Natural killer cell treated with Interleukin-12 subunit alpha and Interleukin-12 subunit beta and Interleukin-15 and Interleukin-18, amount 100 ng/mL, for 72 hours (primary cell): ENCODE data around the gene VPS26C. TPM values are rescaled to one million over a fixed set of nuclear protein-coding genes. Genes with fewer than 3 reads are reported as not detected.
"Not testable (repeated sequence)": the region's sequence is repeated elsewhere in the genome, so short reads cannot be mapped to it uniquely, and the experiment has no call there.

Source experiments
- ATAC-seq, 2 donors: fragments of 150-1000 bp; cut with Tn5 transposase in 1 of 2; sonication (Bioruptor Pico), chemical (Tn5 transposase) in 1 of 2; 2 replicates each; pipeline ENCODE4 v1.10.0; 2021
- DNase-seq: peaks from one replicate; pipeline ENCODE4 v3.0.0; 2022; ENCODE audit warnings: low spot score
- H3K27ac Mint-ChIP-seq, 2 donors: 1 replicate in 1 of 2; 2 replicates in 1 of 2; pipeline ENCODE4 v1.8.0; 2022; ENCODE audit warnings: mixed read lengths in 2 of 2, mild to moderate bottlenecking in 1 of 2, moderate library complexity in 1 of 2
- H3K27me3 Mint-ChIP-seq, 2 donors: 1 replicate in 1 of 2; 2 replicates in 1 of 2; pipeline ENCODE4 v1.8.0; 2022; ENCODE audit warnings: mixed read lengths in 2 of 2
- H3K36me3 Mint-ChIP-seq: one replicate; pipeline ENCODE4 v1.8.0; 2022; ENCODE audit warnings: mixed read lengths
- H3K4me1 Mint-ChIP-seq, 2 donors: 1 replicate in 1 of 2; 2 replicates in 1 of 2; pipeline ENCODE4 v1.8.0; 2022; ENCODE audit warnings: low read depth in 2 of 2, mixed read lengths in 2 of 2, mild to moderate bottlenecking in 1 of 2
- H3K4me3 Mint-ChIP-seq: one replicate; pipeline ENCODE4 v1.8.0; 2022; ENCODE audit warnings: mixed read lengths
- H3K9me3 Mint-ChIP-seq: 2 replicates; pipeline ENCODE4 v1.8.0; 2022; ENCODE audit warnings: mixed read lengths
- total RNA-seq, 2 donors: library from RNA; stranded (reverse); gene quantifications; one replicate each; pipeline ENCODE4 v1.2.3, GENCODE V29; 2022

Gene VPS26C
- total RNA-seq, 2 donors from 2014 or later, result 62.0 to 87.0 TPM

DNA sequence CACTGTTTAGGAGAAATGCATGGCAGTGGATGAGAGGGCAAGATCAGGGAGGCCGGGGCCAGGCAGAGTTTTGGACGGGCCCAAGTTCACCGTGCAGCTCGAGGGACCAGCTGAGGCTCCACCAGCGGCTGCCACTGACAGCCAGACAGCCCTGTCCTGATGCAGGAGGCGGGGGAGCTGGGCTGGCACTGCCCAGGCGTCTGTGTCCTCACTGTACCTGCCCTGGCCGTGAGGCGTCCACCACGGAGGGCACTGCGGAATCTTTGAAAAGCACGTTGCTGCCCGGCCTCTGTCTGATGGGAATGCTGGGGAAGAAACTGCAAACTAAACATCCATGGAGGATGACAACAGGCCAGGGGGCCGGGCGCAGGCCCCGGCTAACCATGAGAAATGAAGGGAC, 35.5 kb downstream of the VPS26C start:
- Mint-ChIP-seq H3K27ac (peak overlapping the region; percentile 13 to 17), H3K36me3 (peaks cover 18% of the 10 kb centered on the region)
- no peak for ATAC-seq

DNA sequence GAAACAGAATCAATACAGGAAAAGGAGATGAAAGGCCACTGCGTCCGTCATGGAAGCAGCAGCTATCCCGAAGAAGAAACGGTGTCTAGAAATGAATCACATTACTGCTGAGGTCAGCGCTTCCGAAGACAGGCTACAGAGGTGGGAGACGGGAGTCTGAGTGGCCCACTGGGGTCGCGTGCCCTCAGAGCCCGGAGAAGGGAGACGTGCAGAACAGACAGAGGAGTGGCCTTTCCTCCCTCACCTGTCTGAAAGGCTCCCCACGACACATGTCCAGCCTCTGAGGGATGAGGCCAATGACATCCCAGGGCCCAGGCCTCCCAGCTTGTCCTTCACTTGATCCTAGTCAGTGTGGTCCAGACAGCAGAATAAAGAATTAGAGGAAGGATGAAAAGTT, 35.9 kb downstream of the VPS26C start:
- Mint-ChIP-seq H3K27me3 (no peaks in the 10 kb centered on the region), H3K4me3 (no peak overlapping the region), H3K27ac (peak overlapping the region; percentile 13 to 17), H3K9me3 (no peaks in the 10 kb centered on the region), H3K4me1 (peaks cover 19 to 23% of the 10 kb centered on the region in 2 donors), H3K36me3 (peaks cover 18% of the 10 kb centered on the region)
- ATAC-seq (no peak), DNase-seq (no peak)

More for the DNA sequence above, 35.5 kb downstream of the VPS26C start:
- DNase-seq, result no peak
- Mint-ChIP-seq H3K27me3 (no peaks in the 10 kb centered on the region), H3K4me3 (no peak overlapping the region), H3K4me1 (peaks cover 20% of the 10 kb centered on the region in 2 donors), H3K9me3 (no peaks in the 10 kb centered on the region)

DNA sequence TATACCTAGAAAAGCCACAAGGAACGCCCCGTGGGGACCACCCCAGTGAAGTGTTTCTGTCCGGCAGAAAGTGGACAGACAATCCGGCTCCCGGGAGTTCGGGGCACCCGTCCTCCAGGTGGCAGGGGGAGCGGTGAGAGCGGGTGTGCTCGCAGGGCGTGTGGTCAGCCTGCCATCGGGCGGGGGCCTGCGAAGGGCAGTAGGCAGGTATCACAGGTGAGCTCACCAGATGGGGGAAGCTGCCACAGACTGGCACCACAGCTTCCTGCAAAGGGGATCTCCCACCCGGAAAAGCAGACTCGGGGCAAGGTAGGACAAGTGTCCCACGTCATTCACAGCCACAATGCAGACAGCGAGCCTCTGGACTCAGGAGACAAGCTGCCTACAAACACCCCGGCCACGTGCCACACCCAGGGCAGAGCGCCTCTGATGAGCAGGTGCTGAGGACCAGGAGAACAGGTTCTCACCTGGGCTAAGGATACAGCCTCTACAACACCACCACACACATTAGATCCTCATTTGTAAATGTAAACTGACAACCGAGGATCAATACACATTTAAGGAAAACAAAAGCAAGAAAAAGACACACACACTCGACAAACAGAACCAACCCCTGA, 36.4 kb downstream of the VPS26C start:
- peak overlapping the region; percentile 13 to 17 for H3K27ac Mint-ChIP-seq
- no peak overlapping the region for H3K4me3 Mint-ChIP-seq
- H3K4me1 Mint-ChIP-seq, result peaks cover 19 to 25% of the 10 kb centered on the region in 2 donors
- no peaks in the 10 kb centered on the region for H3K9me3 Mint-ChIP-seq
- DNase-seq, result no peak
- H3K27me3 Mint-ChIP-seq, result no peaks in the 10 kb centered on the region
- ATAC-seq, result no peak
- H3K36me3 Mint-ChIP-seq, result peaks cover 13% of the 10 kb centered on the region

DNA sequence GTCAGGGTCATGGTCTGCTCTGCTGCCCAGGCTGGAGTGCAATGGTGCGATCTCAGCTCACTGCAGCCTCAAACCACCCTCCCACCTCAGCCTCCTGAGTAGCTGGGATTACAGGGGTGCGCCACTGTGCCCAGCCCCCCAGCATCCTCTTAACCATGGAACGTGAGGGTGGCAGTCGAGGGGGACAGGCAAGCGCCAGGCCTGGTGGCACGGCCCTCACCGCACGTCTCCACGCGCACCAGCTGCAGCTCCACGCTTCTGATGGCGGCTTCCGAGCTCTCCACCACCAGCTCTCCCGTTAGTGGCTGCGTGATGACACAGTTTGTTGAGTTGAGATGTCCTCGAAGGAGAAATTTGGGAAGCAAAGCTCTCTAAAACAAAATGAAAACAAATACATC, 39.1 kb downstream of the VPS26C start:
- Mint-ChIP-seq H3K27ac (peak overlapping the region; percentile 43 to 58), H3K36me3 (peaks cover 16% of the 10 kb centered on the region), H3K4me3 (no peak overlapping the region), H3K27me3 (no peaks in the 10 kb centered on the region), H3K9me3 (no peaks in the 10 kb centered on the region), H3K4me1 (peaks cover 41 to 46% of the 10 kb centered on the region in 2 donors)
- DNase-seq, result no peak
- no peak for ATAC-seq

DNA sequence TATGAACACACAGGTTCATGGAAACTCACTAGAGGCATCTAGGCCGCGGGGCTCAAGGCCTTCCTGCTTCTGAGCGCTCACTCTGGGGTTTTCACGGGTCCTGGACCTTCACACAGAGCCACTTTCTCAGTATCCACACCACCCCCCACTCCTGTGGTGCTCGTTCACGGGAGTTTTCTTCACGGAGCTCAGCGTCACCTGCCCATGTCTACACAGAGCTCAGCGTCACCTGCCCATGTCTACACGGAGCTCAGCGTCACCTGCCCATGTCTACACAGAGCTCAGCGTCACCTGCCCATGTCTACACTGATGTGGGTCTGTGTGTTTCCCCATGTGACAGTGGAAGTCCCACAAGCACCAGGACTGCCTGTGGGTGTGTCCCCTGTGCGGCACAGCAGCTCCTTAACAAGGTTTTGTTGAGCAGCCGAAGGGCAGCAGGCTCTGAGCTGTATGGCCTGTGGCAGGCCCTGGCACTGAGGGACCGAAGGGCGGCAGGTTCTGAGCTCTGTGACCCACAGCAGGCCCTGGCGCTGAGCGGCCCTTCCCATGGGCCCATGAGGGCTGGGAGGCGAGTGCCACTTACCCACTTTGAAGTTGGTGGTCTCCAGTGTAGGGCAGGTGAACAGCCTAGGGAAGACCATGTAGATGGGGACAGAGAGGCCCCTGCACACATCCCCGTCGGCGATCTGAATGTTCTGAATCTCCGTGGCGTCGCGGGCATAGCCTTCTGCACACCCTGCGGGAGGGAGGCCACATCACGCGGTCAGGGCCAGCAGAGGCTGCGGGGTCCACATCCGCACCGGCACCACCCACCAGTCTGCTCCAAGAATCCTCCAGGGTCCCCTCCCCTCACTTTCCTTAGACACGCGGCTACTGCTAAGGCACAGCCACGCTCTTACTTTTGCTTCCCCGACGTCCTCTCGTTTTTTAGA, 39.8 kb downstream of the VPS26C start:
- Mint-ChIP-seq H3K27me3 (no peaks in the 10 kb centered on the region), H3K27ac (peak overlapping the region; percentile 77 to 86), H3K4me3 (no peak overlapping the region), H3K36me3 (peaks cover 19% of the 10 kb centered on the region), H3K4me1 (peaks cover 45 to 51% of the 10 kb centered on the region in 2 donors), H3K9me3 (no peaks in the 10 kb centered on the region)
- DNase-seq (no peak), ATAC-seq (no peak)

DNA sequence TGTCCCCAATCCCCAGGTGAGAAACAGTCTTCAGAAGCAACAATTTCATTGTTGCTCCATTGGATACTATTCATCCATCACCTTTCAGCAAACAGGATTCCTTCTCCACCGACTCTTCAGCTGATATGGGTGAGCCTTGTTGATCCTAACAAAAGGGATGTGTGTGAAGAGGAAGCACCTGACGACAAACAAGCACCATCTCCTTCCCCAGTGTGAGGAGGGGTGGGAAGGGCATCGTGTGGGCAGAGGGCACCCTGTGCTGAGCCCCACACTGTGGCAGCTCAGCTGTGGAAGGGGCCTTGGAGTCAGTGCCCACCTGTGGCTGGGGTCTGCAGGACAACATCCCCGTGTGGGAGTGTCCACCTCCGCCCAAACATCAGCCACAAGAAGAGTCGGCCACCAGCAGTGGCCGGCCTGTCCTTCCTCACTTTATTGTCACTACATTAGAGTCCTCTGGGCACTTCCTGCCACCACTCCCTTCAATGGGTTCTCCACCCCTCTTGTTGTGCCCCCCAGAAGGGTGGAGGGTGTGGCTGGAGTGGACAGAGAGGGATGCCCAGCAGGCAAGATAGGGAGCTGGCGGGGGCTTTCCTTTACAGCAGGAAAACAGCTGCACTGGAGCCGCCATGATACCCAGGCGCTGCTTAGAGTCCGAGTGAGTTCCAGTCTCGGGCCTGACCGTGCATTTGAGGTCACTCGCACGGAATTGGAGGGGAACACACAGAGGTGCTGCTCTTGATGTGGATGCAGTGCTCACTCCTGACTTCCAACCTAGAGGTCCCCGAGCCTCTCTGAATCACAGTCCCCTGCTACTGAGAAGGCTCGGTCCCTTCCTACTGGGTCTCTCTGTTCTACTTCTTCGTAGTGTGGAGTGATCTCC, 40.9 kb downstream of the VPS26C start:
- peaks cover 18% of the 10 kb centered on the region for H3K36me3 Mint-ChIP-seq
- peak overlapping the region; percentile 76 for H3K4me3 Mint-ChIP-seq
- H3K27me3 Mint-ChIP-seq, result no peaks in the 10 kb centered on the region
- peak overlapping the region; percentile 77 to 86 for H3K27ac Mint-ChIP-seq
- H3K4me1 Mint-ChIP-seq, result peaks cover 51 to 57% of the 10 kb centered on the region in 2 donors
- no peak for ATAC-seq
- no peak for DNase-seq
- H3K9me3 Mint-ChIP-seq, result no peaks in the 10 kb centered on the region

DNA sequence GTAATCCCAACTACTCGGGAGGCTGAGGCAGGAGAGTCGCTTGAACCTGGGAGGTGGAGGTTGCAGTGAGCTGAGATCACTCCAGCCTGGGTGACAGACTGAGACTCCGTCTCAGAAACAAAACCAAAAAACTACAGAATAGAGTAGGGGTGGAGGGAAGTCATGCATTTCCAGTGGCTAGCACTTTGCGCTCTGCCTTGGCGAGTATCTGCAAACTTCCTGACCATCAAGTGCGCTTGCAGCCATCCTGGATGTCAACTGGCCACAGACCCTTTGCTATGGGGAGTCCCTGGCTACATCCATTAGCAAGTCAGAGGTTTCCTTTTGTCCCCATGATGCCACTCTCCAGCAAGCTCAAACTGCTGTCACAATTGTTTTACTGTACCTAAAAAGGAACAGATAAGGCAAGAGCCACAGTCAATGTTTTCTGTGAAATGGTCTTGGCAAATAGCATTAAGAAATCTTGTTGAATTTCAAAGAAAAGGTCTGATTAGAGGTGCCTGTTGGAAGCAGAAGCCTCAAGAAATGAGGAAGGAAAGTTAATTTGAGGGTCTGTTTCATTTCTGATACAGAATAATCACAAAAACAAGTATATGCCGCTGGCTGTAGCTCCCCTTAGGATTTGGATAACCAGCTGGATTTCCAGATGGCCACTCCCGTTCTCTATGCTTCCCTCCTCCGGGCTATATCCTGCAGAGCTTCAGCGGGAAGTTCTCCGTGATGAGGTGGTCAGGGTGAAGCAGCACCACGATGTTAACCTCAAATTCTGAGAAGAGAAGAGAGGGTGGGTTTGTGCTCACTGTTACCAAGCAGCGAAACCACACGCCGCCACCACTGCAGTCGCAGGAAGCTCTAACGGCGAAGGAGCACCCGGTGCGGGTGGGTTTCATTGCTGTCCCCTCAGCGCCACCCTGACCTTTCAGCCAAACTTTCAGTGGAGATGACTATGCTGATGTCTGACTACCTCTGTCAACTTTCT, 42.0 kb downstream of the VPS26C start:
- Mint-ChIP-seq H3K36me3 (peaks cover 11% of the 10 kb centered on the region), H3K27ac (peak overlapping the region; percentile 77 to 86), H3K4me1 (peaks cover 56 to 63% of the 10 kb centered on the region in 2 donors), H3K27me3 (no peaks in the 10 kb centered on the region), H3K4me3 (peak overlapping the region; percentile 76), H3K9me3 (no peaks in the 10 kb centered on the region)
- ATAC-seq, result peak; percentile 70 to 76
- peak; percentile 88 for DNase-seq

DNA sequence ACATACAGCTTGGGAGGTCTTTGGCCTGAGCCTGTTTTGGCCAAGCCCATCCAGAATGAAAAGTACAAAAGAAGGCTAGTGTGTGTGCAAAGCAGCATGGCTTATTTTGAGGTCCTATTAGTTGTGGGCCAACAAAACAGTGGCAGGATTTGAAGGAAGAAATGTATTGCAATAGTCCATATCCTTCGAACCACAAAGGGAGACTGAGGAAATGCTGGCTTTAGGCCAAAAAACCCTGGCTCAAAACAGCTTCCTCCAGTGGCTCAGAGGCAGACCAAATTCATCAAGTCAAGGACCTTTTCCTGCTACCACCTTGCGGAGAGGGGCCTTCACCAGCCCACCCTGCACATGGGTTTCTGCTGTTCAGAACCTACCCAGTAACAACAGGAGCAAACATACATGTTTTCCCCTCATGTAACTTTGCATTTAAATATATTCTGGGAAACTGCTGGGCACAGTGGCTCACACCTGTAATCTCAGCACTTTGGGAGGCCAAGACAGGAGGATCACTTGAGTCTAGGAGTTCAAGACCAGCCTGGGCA, 43.3 kb downstream of the VPS26C start:
- peak overlapping the region; percentile 76 for H3K4me3 Mint-ChIP-seq
- DNase-seq, result no peak
- H3K4me1 Mint-ChIP-seq, result peaks cover 66 to 70% of the 10 kb centered on the region in 2 donors
- ATAC-seq, result no peak
- H3K9me3 Mint-ChIP-seq, result no peaks in the 10 kb centered on the region
- peak overlapping the region; percentile 77 to 86 for H3K27ac Mint-ChIP-seq
- no peaks in the 10 kb centered on the region for H3K27me3 Mint-ChIP-seq
- peaks cover 11% of the 10 kb centered on the region for H3K36me3 Mint-ChIP-seq

DNA sequence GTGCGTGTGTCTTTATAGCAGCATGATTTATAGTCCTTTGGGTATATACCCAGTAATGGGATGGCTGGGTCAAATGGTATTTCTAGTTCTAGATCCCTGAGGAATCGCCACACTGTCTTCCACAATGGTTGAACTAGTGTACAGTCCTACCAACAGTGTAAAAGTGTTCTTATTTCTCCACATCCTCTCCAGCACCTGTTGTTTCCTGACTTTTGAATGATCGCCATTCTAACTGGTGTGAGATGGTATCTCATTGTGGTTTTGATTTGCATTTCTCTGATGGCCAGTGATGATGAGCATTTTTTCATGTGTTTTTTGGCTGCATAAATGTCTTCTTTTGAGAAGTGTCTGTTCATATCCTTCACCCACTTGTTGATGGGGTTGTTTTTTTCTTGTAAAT, 44.9 kb downstream of the VPS26C start:
- peaks cover 65 to 66% of the 10 kb centered on the region in 2 donors for H3K4me1 Mint-ChIP-seq
- ATAC-seq, H3K9me3 Mint-ChIP-seq, H3K27me3 Mint-ChIP-seq, H3K36me3 Mint-ChIP-seq, DNase-seq: not testable (repeated sequence)
- peak overlapping the region; percentile 77 to 90 for H3K27ac Mint-ChIP-seq
- H3K4me3 Mint-ChIP-seq, result peak overlapping the region; percentile 76

DNA sequence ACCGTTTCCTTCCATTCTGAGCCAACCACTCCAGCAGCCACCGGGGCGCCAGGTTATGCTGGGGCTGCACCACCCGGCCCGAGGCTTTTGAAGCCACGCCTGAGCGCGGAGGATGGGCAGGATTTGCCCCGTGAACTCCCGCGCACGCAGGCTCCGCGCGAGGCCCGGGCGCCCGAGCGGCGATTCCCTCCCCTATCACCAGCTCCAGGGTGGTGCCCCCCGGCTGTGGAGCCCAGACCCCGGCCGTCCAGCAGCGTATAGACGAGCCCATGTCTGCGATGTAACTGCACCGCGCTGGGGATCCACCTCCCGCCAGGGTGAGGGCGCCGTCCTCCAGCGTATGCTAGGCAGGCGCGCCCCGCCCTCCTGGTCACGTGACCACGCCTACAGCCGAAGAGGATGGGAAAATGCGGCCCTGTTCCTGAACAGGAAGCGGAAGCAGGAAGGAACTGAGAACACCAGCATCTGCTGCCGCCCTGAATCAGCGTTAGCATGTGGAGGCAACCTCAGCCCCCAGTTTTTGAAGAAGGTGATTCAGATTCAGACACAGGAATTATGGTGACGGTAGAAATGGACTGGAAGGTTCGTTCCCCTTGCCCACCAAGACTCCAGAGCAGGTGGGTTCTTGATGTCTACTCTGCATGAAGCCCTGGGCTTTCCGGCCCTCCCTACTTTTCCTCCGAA, 46.0 kb downstream of the VPS26C start:
- Mint-ChIP-seq H3K4me3 (peak overlapping the region; percentile 96), H3K27me3 (no peaks in the 10 kb centered on the region), H3K4me1 (peaks cover 56 to 58% of the 10 kb centered on the region in 2 donors), H3K36me3 (peaks cover 6% of the 10 kb centered on the region), H3K9me3 (no peaks in the 10 kb centered on the region), H3K27ac (peak overlapping the region; percentile 77 to 90)
- ATAC-seq (peak; percentile 86 to 90), DNase-seq (peak; percentile 95)

DNA sequence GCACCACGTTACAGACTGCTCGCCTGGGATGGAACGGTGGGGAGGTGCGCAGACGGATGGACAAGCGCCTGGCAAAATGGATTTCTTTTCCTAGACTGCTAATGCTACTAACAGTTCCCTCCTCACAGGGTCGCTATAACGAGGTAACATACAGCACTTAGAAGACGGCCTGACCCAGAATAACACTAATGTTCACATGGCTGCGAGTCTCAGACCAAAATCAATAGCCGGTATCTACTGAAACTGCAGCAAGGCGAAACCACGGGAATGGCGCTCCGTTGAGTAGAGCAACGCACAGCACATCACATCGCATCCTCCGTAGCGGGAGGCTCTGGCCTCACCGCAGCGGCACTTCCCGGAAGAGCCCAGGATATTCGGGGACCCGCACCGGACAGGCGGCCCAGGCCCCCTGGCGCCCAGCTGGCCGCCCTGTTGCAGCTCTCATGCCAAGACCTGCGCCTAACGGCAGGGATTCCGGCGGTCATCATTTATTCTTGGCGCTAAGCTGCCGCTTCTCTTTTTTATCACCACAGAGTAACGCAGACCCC, 46.6 kb downstream of the VPS26C start:
- peak; percentile 70 for DNase-seq

More for the DNA sequence above, 46.6 kb downstream of the VPS26C start:
- peak overlapping the region; percentile 77 to 90 for H3K27ac Mint-ChIP-seq
- H3K9me3 Mint-ChIP-seq, result no peaks in the 10 kb centered on the region
- ATAC-seq, result peak; percentile 66 to 71
- H3K27me3 Mint-ChIP-seq, result no peaks in the 10 kb centered on the region
- peak overlapping the region; percentile 96 for H3K4me3 Mint-ChIP-seq
- peaks cover 49 to 52% of the 10 kb centered on the region in 2 donors for H3K4me1 Mint-ChIP-seq
- peaks cover 6% of the 10 kb centered on the region for H3K36me3 Mint-ChIP-seq
